CD4-positive, alpha-beta T cell treated with Interleukin-17A for 1 hour (primary cell): ENCODE measurements around the gene FTCD.
A peak's percentile ranks its signal among the peaks of the same experiment; 100 is the strongest.
"Not testable (repeated sequence)": the region's sequence is repeated elsewhere in the genome, so short reads cannot be mapped to it uniquely, and the experiment has no call there.

Source experiments
- DNase-seq: peaks from one replicate; pipeline ENCODE4 v3.0.0-alpha.2; 2020

The FTCD gene

GRCh38 chr21:46188226-46189212 lies 33.1 kb upstream of the FTCD start:
- DNase-seq, result no peak

- DNase-seq, result no peak
Observed at GRCh38 chr21:46187814-46188213, 32.4 kb upstream of the FTCD start.

- DNase-seq, result no peak
Observed at GRCh38 chr21:46187261-46187660, 31.9 kb upstream of the FTCD start.

- DNase-seq, result no peak
Observed at GRCh38 chr21:46185716-46186115, 30.3 kb upstream of the FTCD start.

- DNase-seq, result peak; percentile 73
Observed at GRCh38 chr21:46184625-46185555, 29.5 kb upstream of the FTCD start.

- peak; percentile 47 for DNase-seq
Observed at GRCh38 chr21:46183910-46184624, 28.7 kb upstream of the FTCD start, which contains the start of gene SPATC1L. SPATC1L (minus strand) TSS chr21:46184459; CDS start chr21:46182816, 1,643 bp downstream.

GRCh38 chr21:46183337-46183909 lies 28.0 kb upstream of the FTCD start:
- DNase-seq, result not testable (repeated sequence)

GRCh38 chr21:46182548-46183336 lies 27.4 kb upstream of the FTCD start:
- no peak for DNase-seq

- no peak for DNase-seq
Observed at GRCh38 chr21:46181953-46182547, 26.7 kb upstream of the FTCD start.

GRCh38 chr21:46181436-46181835 lies 26.1 kb upstream of the FTCD start:
- no peak for DNase-seq

GRCh38 chr21:46180778-46181391 lies 25.5 kb upstream of the FTCD start:
- DNase-seq, result no peak

- no peak for DNase-seq
Observed at GRCh38 chr21:46180079-46180722, 24.8 kb upstream of the FTCD start.

- DNase-seq, result no peak
Observed at GRCh38 chr21:46179708-46180078, 24.3 kb upstream of the FTCD start.

GRCh38 chr21:46178961-46179360 lies 23.6 kb upstream of the FTCD start:
- no peak for DNase-seq

GRCh38 chr21:46176443-46177129 lies 21.2 kb upstream of the FTCD start:
- DNase-seq, result not testable (repeated sequence)

GRCh38 chr21:46173573-46173972 lies 18.2 kb upstream of the FTCD start:
- DNase-seq, result no peak

GRCh38 chr21:46172863-46173528 lies 17.6 kb upstream of the FTCD start:
- DNase-seq, result no peak

- no peak for DNase-seq
Observed at GRCh38 chr21:46171996-46172862, 16.9 kb upstream of the FTCD start.
